ENCODE data around the gene RAB7A. TPM values are rescaled to one million over a fixed set of nuclear protein-coding genes. Genes with fewer than 3 reads are reported as not detected.

The RAB7A gene
- total RNA-seq, 4 donors from 2014 or later: 98.9 to 114 (median 110) TPM

- Histone ChIP-seq H3K27me3 (no peaks in the 10 kb centered on the region), H3K9me3 (no peaks in the 10 kb centered on the region), H3K4me1 (peaks cover 13 to 14% of the 10 kb centered on the region in 2 donors), H3K27ac (no peak overlapping the region), H3K4me3 (replicated peaks in 1 of 3) (no peak overlapping the region), H3K36me3 (no peaks in the 10 kb centered on the region)
- WGBS, 2 donors: 92 to 96% methylated on average over 8 of the region's 8 CpGs
- no peak for TF ChIP-seq POLR2A (IDR thresholded peaks at IDR 0.05)
- no peak for TF ChIP-seq CTCF (IDR thresholded peaks at IDR 0.05)
- intact Hi-C loops (cut with DNase I): no loop called here
- DNase-seq: no peak
Measured at GRCh38 chr3:128697341-128697740, 28.6 kb upstream of the RAB7A start.

- TF ChIP-seq POLR2A (IDR thresholded peaks at IDR 0.05) (peak in 1 of 2 donors; percentile 32), CTCF (IDR thresholded peaks at IDR 0.05) (no peak)
- WGBS, 2 donors: 3 to 4% methylated on average over 32 to 33 of the region's 53 CpGs
- intact Hi-C loops (cut with DNase I): no loop called here
Measured at GRCh38 chr3:128698211-128699047, 27.6 kb upstream of the RAB7A start.

GRCh38 chr3:128701342-128702212 is 24.4 kb upstream of the RAB7A start:
- intact Hi-C loops (cut with DNase I): no loop called here
- H3K4me1 ChIP-seq: peaks cover 13 to 15% of the 10 kb centered on the region in 2 donors
- no peak overlapping the region for H3K4me3 ChIP-seq (replicated peaks in 1 of 3)
- peak; percentile 73 to 77 for DNase-seq
- H3K36me3 ChIP-seq: no peaks in the 10 kb centered on the region
- WGBS, 2 donors: 24 to 27% methylated on average over 9 to 11 of the region's 11 CpGs
- no peaks in the 10 kb centered on the region for H3K27me3 ChIP-seq
- H3K27ac ChIP-seq: peak overlapping the region; percentile 29 to 42 (median 40)
- TF ChIP-seq POLR2A (IDR thresholded peaks at IDR 0.05) (no peak), CTCF (IDR thresholded peaks at IDR 0.05) (no peak)
- no peaks in the 10 kb centered on the region for H3K9me3 ChIP-seq

More at GRCh38 chr3:128698211-128699047, 27.6 kb upstream of the RAB7A start:
- H3K4me1 ChIP-seq: peaks cover 13 to 15% of the 10 kb centered on the region in 2 donors
- H3K27me3 ChIP-seq: no peaks in the 10 kb centered on the region
- H3K27ac ChIP-seq: peak overlapping the region in 2 of 3 donors; percentile 51 to 68
- H3K36me3 ChIP-seq: no peaks in the 10 kb centered on the region
- H3K9me3 ChIP-seq: no peaks in the 10 kb centered on the region
- DNase-seq: peak; percentile 48
- H3K4me3 ChIP-seq (replicated peaks in 1 of 3): peak overlapping the region in 2 of 3 donors; percentile 46 to 54

GRCh38 chr3:128702391-128702790 is 23.6 kb upstream of the RAB7A start:
- H3K27ac ChIP-seq: no peak overlapping the region
- TF ChIP-seq CTCF (IDR thresholded peaks at IDR 0.05) (no peak), POLR2A (IDR thresholded peaks at IDR 0.05) (no peak)
- H3K4me1 ChIP-seq: peaks cover 13 to 15% of the 10 kb centered on the region in 2 donors
- H3K27me3 ChIP-seq: no peaks in the 10 kb centered on the region
- no peaks in the 10 kb centered on the region for H3K36me3 ChIP-seq
- WGBS, 2 donors: 86% methylated on average over 3 of the region's 3 CpGs
- DNase-seq: no peak
- intact Hi-C loops (cut with DNase I): no loop called here
- H3K9me3 ChIP-seq: no peaks in the 10 kb centered on the region
- H3K4me3 ChIP-seq (replicated peaks in 1 of 3): no peak overlapping the region

Data from thyroid gland (tissue), 4 donors.